GM12865 (cell line): Measurements from ENCODE around the gene TRAF3IP1.
"Not testable (repeated sequence)": the region's sequence is repeated elsewhere in the genome, so short reads cannot be mapped to it uniquely, and the experiment has no call there.

Experiments
- DNase-seq: peaks from one replicate; pipeline ENCODE4 v3.0.0; 2010; ENCODE audit warnings: low read depth
- H3K4me3 ChIP-seq: 2 replicates; pipeline ENCODE4 v1.5.1; 2011; ENCODE audit warnings: mild to moderate bottlenecking, low read depth, low read length, control low read depth
- CTCF ChIP-seq: IDR thresholded peaks from 2 replicates; pipeline ENCODE4 v1.5.1; 2011; ENCODE audit warnings: low read length, control low read depth, low read depth, inconsistent platforms; ENCODE audit not compliant: insufficient read depth; ENCODE audit errors: missing control alignments

The TRAF3IP1 gene

GRCh38 chr2:238326801-238327365 lies 6.6 kb downstream of the TRAF3IP1 start:
- TF ChIP-seq CTCF: no peak
- no peak for DNase-seq

GRCh38 chr2:238327751-238328150 lies 7.4 kb downstream of the TRAF3IP1 start:
- H3K4me3 ChIP-seq: no peak overlapping the region
- DNase-seq: no peak
- TF ChIP-seq CTCF: no peak

More at GRCh38 chr2:238326801-238327365, 6.6 kb downstream of the TRAF3IP1 start:
- H3K4me3 ChIP-seq: no peak overlapping the region

- no peak for TF ChIP-seq CTCF
- no peak for DNase-seq
- H3K4me3 ChIP-seq: no peak overlapping the region
Measured at GRCh38 chr2:238330391-238330790, 10.1 kb downstream of the TRAF3IP1 start.

- H3K4me3 ChIP-seq: no peak overlapping the region
- DNase-seq: no peak
- no peak for TF ChIP-seq CTCF
Measured at GRCh38 chr2:238331916-238332315, 11.6 kb downstream of the TRAF3IP1 start.

GRCh38 chr2:238334885-238335284 lies 14.6 kb downstream of the TRAF3IP1 start:
- TF ChIP-seq CTCF: no peak
- DNase-seq: no peak

GRCh38 chr2:238335591-238335990 lies 15.3 kb downstream of the TRAF3IP1 start:
- not testable (repeated sequence) for DNase-seq, H3K4me3 ChIP-seq

More at GRCh38 chr2:238334885-238335284, 14.6 kb downstream of the TRAF3IP1 start:
- H3K4me3 ChIP-seq: no peak overlapping the region

- no peak for DNase-seq
- TF ChIP-seq CTCF: no peak
- H3K4me3 ChIP-seq: no peak overlapping the region
Measured at GRCh38 chr2:238336151-238336550, 15.8 kb downstream of the TRAF3IP1 start.
